Loucy (cell line): ENCODE measurements around the gene SLC30A9.

ENCODE experiments used
- CTCF ChIP-seq: fragments of 200-600 bp; sonication (generic); conservative IDR thresholded peaks from 2 replicates; pipeline ENCODE4 v1.5.1; 2014; ENCODE audit warnings: mild to moderate bottlenecking, antibody characterized with exemption, low read length
- EZH2phosphoT487 ChIP-seq: fragments of 200-600 bp; IDR thresholded peaks from 2 replicates; pipeline ENCODE4 v1.6.1; 2018; ENCODE audit warnings: antibody characterized with exemption, mild to moderate bottlenecking, moderate library complexity, borderline replicate concordance

- peak; percentile 67 for TF ChIP-seq CTCF
- TF ChIP-seq EZH2phosphoT487, result no peak
Observed at GRCh38 chr4:41963105-41963504, 27.2 kb upstream of the SLC30A9 start.
